ENCODE results near the gene SELENBP1.
A peak's percentile ranks its signal among the peaks of the same experiment; 100 is the strongest.
"Not testable (repeated sequence)": the region's sequence is repeated elsewhere in the genome, so short reads cannot be mapped to it uniquely, and the experiment has no call there.

The SELENBP1 gene

GRCh38 chr1:151372058-151372934 is at the start of gene SELENBP1:
Gene SELENBP1, minus strand, starts transcription at chr1:151372705. Its CDS starts 64 bp downstream, at chr1:151372641.
- DNase-seq (ENCODE audit: extremely low read depth in 1 of 2, low read depth in 1 of 2), result no peak

DNA sequence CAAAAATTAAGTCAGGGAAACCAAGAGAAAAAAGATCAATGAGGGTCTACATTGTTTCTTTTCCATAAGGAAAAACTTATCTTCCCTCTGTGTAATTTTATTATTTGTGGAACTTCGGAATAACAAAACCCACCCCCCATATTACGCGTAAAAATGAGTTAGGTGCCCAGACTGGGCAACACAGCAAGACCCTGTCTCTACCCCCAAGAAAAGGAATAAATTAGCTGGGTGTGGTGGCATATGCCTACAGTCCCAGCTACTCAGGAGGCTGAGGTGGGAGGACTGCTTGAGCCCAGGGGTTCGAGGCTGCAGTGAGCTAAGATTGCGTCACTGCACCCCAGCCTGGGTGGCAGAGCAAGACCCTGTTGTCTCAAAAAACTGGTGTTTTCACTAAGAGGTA is 47.3 kb upstream of the SELENBP1 start:
- DNase-seq (ENCODE audit: extremely low read depth in 1 of 2, low read depth in 1 of 2), result no peak

DNA sequence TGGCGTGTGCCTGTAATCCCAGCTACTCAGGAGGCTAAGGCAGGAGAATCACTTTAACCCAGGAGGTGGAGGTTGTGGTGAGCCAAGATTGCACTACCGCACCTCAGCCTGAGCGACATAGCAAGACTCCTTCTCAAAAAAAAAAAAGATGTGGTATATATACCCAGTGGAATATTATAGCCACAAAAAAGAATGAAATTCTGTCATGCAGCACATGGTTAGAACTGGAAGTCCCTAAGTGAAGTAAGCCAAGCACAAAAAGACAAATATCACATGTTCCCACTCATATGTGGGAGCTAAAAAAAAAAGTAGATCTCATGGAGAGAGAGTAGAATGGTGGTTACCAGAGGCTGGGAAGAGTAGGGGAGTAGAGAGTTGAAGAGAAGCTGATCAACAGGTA is 45.6 kb upstream of the SELENBP1 start:
- DNase-seq (ENCODE audit: extremely low read depth in 1 of 2, low read depth in 1 of 2), result no peak

GRCh38 chr1:151416231-151416630 is 43.7 kb upstream of the SELENBP1 start:
- DNase-seq (ENCODE audit: extremely low read depth in 1 of 2, low read depth in 1 of 2), result no peak

DNA sequence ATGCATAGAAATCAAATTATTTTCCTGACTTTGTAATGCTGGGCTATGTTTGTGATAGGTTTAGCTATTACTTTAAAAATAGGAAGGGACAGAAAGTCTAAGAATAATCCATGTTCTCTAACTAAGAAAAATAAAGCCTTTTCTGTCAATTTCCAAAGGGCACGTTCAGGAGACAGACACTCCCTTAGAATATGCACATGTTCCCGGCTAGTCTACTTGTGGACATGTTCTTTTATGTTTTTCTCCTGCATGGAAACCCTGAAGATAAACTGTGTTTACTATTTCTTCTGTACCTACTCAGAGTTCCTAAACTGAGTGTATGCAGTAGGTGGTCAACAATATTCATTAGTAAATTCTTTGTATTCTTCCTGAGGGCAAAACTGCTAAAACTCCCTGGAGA is 39.4 kb upstream of the SELENBP1 start:
- no peak for DNase-seq (ENCODE audit: extremely low read depth in 1 of 2, low read depth in 1 of 2)

GRCh38 chr1:151408891-151409290 is 36.4 kb upstream of the SELENBP1 start:
- DNase-seq (ENCODE audit: extremely low read depth in 1 of 2, low read depth in 1 of 2), result no peak

DNA sequence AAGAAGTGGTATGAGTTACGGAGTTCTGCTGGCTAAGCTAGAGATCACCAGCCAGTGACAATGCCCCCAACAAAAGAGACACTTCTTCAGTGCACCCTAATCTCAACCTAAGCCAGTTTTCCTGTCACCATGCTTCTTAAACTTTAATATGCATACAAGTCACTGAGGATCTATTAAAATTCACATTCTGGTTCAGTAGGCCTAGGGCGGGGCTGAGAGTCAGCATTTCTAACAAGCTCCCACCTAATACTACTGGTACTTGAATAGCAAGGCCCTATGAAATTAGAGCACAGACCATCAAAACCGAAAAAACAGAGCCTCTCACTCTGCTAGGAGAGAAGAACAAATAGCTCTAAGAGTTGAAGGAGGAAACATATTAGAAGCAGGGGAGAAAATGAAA is 34.8 kb upstream of the SELENBP1 start:
- DNase-seq (ENCODE audit: extremely low read depth in 1 of 2, low read depth in 1 of 2), result no peak

DNA sequence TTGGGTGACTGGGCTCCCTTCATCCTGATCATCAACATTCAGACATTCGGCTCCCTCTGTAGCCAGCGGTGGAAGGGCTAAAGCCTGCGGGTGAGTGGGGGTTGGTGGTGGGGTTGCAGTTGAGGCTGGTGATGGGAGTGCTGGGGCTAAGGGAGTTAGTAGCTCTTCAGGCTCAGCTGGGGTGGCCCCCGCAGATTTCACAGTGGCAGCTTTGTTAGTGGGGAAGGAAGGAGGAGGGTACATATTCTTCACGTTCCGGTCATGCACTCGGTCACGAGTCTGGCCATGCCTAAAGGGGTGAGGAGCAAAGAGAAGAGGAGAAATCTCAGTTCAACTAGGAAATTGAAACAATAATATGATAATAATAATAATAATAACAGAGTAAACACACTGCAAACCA is 33.7 kb upstream of the SELENBP1 start:
- no peak for DNase-seq (ENCODE audit: extremely low read depth in 1 of 2, low read depth in 1 of 2)

DNA sequence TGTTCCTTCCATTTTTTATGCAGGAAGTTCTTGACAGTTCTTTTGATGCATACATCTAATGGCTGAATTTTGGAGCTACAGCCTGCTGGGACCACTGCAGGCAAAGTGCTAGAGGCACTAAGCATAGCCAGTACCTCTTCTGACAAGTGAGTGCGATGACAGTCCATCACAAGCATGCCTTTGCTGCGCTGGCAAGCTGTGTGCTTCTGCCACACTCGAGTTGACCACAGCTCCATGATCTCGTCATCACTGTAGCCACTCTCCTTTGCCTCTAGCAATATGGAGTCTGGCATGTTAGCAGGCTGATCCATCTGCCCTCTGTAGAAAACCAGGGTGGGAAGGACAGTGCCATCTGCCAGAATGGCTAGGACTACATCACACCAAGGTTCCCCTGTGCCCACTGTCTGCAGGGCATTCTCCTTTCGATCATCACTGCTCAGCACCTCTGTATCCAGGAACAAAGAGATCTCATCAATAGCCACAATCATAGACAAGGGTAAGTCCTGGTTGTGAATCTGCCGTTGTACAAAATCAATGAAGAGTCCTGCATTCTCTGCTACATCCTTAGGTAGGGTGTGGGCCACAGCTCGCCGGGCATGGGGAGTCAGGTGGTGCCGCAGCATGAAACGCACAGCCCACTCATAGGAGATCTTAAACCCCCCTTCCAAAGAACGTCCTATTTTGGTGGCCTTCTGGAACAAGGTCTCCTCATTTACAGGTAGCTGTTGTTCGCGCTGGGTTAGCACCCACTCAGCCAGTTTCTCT is 32.9 kb upstream of the SELENBP1 start:
- DNase-seq (ENCODE audit: extremely low read depth in 1 of 2, low read depth in 1 of 2), result no peak

DNA sequence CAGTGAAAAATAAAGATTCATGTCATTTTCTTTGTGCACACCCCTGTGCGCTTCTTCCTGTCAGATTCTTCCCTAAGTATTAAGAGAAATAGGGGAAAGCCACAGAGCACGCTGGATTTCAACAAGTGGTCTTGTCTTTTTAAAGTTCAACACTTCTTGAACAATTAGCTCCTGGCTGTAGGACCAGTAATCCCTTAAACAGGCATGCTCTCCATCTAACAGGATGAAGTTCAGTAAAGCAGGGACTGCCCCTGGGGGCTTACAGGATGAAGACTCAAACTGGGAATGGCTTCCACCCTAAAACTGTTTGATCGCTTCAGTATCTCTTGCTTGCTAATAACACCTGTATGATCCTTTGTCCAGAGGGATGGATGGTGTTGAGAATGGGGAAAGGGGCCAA is 31.1 kb upstream of the SELENBP1 start:
- no peak for DNase-seq (ENCODE audit: extremely low read depth in 1 of 2, low read depth in 1 of 2)

GRCh38 chr1:151402764-151403163 is 30.3 kb upstream of the SELENBP1 start:
- DNase-seq (ENCODE audit: extremely low read depth in 1 of 2, low read depth in 1 of 2), result no peak

DNA sequence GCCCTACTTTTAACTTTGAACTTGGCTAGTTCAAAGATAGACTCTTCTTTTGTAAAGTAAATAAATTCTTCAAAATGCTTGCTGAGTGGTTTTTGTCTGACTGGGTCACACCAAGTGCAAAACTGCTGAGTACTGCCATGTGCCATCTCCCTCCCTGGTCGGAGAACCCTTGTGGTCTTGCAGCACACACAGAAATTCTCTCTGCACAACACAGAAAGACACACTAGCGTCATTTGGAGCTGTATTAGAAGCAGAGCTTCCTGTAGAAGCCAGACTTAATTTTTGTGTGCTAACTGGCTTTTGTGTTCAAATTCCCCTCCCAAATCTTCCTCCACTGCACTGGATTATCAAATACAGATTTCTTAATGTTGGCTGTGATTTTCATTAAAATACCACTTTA is 29.4 kb upstream of the SELENBP1 start:
- DNase-seq (ENCODE audit: extremely low read depth in 1 of 2, low read depth in 1 of 2), result no peak

DNA sequence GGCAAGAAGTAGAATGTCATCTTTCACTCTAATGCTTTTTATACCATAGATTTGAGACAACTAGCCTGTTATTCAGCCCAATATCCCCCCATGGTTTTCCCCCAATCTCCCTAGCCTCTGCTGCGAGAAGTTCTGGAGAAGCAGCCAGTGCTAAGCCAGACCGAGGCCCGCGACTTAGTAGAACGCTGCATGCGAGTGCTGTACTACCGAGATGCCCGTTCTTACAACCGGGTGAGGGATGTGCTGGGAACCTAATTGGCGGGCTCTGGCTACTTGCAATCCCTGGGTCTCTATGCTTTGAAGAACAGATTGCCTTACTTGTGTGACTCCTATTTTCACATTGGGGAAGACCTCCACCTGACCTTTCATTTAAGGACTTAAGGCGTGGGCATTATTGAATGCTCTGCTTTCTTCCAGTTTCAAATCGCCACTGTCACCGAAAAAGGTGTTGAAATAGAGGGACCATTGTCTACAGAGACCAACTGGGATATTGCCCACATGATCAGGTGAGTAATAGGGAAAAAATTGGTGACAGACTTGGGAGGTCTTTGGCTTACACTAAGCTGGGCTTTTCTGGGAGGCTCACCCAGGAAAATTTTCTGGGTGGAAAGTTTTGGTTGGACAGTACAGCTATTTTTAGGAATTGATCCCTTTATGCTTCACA is 28.8 kb upstream of the SELENBP1 start:
- DNase-seq (ENCODE audit: extremely low read depth in 1 of 2, low read depth in 1 of 2), result no peak

DNA sequence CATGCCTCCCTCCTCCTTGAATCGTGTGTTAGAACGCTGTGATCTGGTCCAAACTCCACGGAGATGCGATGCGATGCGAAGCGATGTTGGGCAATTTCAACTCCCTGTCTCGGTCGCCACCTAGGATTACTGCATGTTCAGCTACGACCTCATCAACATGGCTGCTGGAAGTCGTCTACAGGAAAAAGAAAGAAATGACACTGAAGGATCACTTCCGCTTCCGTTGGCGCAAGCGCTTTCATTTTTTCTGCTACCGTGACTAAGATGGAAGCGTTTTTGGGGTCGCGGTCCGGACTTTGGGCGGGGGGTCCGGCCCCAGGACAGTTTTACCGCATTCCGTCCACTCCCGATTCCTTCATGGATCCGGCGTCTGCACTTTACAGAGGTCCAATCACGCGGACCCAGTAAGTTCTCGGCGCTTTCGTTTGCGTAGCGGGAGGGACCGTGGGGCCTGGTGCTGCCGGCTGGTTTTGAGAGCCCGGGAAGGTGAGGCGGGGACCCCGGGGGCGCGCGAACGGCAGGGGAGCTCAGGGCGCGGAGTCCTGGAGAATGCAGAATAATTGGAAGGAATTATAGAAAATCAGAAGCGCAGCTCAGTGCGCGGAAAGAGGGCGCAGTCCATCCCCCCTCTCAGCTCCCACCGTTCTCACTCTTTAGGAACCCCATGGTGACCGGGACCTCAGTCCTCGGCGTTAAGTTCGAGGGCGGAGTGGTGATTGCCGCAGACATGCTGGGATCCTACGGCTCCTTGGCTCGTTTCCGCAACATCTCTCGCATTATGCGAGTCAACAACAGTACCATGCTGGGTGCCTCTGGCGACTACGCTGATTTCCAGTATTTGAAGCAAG is 27.0 kb upstream of the SELENBP1 start, which contains the start of gene PSMB4:
TSS of gene PSMB4 (plus strand) at position 250 of the 848 bp plus-strand sequence. CDS start at position 265, 15 bp downstream.
- peak; percentile 54 to 57 for DNase-seq (ENCODE audit: extremely low read depth in 1 of 2, low read depth in 1 of 2)

DNA sequence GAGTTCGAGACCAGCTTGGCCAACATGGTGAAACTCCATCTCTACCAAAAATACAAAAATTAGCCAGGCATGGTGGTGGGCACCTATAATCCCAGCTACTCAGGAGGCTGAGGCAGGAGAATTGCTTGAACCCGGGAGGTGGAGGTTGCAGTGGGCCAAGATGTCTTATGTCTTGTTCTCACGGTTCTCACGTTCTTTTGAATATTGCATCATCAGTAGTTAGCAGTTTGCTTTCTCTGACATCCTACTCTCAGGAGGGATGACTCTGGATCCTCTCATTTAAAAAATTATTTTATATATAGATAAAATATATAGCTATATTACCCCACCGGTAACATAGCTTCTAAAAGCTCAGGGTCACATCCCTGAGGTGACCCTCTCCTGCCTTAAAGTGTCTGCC is 23.8 kb upstream of the SELENBP1 start:
- DNase-seq (ENCODE audit: extremely low read depth in 1 of 2, low read depth in 1 of 2), result not testable (repeated sequence)

DNA sequence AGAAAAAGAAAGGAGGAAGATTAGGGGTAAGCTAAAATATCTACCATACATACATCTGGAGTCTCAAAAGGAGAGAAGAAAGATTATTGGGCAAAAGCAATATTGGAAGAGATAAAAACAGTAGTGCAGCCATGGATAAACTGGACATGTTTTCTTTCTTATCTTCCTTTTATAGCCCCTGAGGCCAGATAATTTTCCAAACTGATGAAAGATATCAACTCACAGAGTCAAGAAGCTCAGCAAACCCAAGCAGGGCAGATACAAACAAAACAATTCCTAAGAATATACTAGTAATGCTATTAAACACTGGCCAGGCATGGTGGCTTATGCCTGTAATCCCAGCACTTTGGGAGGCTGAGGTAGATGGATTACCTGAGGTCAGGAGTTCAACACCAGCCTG is 21.1 kb upstream of the SELENBP1 start:
- DNase-seq (ENCODE audit: extremely low read depth in 1 of 2, low read depth in 1 of 2), result no peak

DNA sequence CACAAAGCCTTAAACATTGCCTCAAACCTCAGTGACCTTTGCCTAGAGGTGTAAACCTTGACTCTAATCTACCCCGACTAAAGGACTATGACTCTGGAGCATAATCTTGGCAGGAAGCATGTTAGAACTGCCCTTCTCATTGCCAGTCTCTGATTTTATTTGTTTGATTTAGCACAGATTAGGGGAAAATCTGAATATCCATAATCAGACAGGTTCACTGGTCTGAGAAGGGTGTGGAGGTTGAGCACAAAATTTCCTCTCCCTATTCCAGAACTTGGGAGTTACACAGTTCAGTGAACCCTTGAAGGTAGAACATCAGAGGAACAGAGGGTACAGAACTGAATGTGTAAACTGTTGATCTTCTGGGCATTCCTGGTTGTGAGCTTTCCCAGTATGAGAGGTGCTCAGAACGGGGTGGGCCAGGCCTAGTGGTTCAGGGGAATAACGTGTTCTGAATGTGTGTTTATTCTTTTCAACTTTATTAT is 18.6 kb upstream of the SELENBP1 start:
- no peak for DNase-seq (ENCODE audit: extremely low read depth in 1 of 2, low read depth in 1 of 2)

GRCh38 chr1:151390221-151391078 is 17.9 kb upstream of the SELENBP1 start:
- DNase-seq (ENCODE audit: extremely low read depth in 1 of 2, low read depth in 1 of 2), result not testable (repeated sequence)

- no peak for DNase-seq (ENCODE audit: extremely low read depth in 1 of 2, low read depth in 1 of 2)
Observed at GRCh38 chr1:151386002-151386401, 13.5 kb upstream of the SELENBP1 start.

All from activated CD8-positive, alpha-beta memory T cell treated with anti-CD3 and anti-CD28 coated beads for 1 hour (primary cell).